CD4-positive, alpha-beta T cell treated with Interleukin-6 for 4 hours (primary cell): Measurements from ENCODE around the gene BAG1.

Experiments
- DNase-seq: peaks from one replicate; pipeline ENCODE4 v3.0.0-alpha.2; 2020; ENCODE audit warnings: mixed read lengths

BAG1 gene

DNA sequence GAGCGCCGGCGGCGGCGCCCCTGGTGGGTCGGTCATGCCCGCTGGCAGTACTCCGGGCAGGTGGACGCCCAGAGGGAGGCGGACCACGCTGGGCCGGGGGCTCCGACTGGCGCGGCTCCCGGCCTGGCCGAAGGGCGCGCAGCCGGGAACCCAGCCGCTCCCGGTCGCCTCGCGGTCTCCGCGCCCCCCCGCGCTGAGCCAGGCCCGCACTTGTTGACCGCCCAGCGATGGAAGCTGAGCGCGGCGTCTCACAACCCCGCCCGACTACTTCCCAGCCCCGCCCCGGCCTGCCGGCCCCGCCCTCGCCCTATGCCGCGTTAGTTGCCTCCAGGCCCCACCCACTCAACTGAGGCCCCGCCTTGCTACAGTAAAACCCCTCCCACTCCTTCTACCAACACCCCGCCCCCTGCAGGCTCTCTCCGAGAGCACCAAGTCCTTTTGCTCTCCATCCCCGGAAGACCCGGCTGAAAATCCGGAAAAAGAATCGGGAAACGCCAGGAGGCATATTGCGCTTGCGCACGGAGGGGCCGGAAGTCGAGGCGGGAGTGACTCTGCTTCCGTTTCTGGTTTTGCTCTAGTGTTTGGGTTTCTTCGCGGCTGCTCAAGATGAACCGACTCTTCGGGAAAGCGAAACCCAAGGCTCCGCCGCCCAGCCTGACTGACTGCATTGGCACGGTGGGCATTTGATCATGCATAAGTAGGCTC lies at the start of gene BAG1, which contains the start of gene CHMP5:
Gene BAG1 (minus strand): TSS at position 236 of the 705 bp plus-strand sequence.
Gene CHMP5 (plus strand): TSS at position 577 of the 705 bp plus-strand sequence. CDS start 30 bp downstream, at position 607.
- peak; percentile 100 for DNase-seq

DNA sequence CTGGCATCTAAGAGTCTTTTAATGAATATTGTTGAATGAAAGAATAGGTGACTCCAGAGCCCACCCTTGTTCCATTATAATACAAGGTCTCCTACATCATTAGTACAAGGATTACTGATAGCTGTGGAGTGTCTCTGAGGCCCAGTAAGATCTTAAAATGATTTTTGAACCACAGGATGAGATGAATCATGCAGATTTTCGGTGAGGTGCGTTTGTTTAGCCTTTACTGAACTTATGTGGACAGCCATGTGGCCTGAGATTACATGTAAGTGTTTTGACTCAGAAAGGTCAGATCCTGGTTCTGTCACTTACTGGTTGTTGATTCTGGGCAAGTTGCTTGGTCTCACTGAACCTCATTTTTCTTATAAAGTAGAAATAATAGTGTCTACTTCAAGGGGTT lies 47.4 kb upstream of the BAG1 start:
- DNase-seq, result no peak

DNA sequence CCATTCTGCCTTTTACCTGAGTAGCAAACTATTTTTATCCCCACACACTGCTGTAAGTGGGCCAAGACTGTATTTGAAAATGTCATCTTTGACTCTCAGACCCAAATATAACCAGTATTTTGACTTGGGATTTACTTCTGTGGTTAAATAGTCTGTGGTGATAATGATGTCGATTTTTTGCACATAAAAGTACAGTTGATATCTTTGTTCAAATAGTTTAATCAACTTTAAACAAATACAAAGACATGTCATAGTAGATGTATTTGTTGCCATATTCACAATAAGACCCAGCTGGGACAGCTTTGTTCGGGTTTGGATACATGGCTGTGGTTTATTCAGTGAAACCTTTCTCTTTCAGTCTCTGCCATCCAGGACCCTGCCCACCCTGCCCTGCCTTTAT lies 46.2 kb upstream of the BAG1 start:
- DNase-seq, result no peak

DNA sequence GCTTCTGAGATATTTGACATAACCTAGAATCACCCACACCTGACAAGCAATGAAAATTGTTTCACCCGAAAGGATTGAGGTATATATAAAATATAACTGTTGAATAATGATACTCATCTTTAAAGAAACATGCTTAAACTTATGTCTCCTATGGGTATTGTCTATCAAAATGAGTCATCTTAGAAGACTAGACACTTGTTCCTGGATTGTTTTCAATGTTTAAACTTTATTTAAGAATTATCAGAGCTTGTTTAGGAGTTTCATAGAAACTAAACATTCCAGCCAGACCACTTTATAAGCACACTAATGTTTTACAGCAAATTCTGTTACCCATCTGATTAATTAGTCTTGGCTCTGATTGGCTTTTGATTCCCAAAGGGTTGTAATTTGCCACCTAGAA lies 45.4 kb upstream of the BAG1 start:
- DNase-seq, result no peak

DNA sequence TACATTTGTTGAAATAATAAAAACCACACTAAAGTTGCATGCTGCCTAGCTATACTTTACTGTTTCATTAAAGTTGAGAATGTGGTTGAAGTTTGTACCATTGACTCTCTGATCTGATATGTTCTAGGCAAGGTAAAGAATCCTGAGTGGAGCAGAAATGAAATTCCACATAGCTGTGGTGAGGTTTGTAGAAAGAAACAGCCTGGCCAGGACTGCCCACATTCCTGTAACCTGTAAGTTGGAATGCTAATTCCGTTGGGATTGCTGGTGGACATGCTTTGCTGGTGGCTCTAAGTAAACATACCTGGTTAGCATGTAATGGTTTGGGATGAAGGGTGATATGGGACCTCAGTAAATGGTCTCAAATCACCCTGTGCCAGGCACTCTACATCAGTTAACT lies 42.6 kb upstream of the BAG1 start:
- DNase-seq, result no peak

DNA sequence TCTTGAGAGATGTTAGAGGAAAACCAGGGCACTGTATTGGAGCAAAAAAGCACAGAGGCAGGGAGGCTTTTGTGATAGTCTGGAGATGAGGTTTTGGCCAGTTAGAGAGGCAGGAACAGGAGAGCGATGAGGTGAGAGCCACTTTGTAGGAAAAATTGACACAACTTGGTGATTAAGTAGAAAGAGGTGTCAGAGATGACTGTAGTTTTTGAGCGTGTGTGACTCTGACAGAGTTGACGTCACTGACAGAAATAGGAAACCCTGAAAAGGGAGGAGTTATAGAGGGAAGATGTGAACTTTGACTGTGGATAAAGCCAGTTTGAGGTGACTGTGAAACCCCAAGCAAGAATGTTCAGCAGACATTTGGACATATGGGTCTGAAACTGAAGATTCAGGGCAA lies 41.5 kb upstream of the BAG1 start:
- no peak for DNase-seq

DNA sequence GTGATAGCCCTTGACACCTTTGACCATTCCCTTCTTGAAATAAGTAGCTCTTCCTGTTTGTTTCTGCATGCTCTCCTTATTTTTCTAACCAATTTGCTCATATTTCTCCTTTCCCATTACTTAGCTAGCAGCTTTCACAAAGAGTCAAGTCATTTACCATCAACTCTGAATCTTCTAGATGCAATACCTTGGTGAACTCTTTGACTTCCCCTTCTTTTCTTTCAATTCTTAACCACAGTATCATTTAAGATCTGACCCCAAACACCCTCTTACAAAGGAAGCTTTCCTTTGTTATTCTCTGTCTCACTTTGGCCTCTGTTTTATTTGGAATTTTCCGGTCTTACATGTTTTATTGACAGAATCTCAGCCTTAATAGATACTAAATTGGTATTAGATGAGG lies 39.9 kb upstream of the BAG1 start:
- no peak for DNase-seq

DNA sequence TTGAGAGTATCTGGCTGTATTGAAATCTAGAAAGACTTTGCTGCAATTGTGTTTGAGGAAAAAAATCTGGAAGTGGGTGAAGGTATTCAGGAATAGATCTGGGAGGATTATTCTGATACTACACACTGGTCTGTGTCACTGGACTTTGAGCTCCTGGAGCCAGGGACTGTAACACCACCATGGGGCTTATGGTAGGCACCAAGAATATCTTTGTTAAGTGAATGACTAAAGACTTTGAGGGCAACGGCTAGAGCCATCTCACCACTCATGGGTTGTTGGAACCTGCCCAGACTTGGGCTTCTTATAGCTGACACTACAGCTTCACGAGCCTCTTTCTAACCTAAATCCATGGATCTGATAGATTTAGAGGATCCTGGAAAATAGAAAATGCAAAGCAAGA lies 36.0 kb upstream of the BAG1 start:
- DNase-seq, result no peak

DNA sequence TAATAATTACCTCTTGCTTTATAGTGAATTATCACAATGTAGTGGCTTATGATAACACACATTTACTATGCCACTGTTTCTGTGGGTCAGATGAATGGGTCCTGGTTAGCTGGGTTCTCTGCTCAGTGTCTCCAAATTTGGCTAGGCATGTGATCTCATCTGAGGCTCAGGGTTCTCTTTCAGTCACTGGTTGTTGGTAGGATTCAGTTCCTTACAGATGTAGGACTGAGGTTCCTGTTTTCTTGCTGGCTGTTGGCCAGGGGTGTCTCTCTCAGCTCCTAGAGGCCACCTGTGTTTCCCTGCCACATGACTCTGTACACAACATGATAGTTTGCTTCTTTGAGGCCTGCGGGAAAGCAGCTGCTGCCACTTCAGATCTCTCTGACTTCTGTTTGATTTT lies 32.9 kb upstream of the BAG1 start:
- DNase-seq, result peak; percentile 16

DNA sequence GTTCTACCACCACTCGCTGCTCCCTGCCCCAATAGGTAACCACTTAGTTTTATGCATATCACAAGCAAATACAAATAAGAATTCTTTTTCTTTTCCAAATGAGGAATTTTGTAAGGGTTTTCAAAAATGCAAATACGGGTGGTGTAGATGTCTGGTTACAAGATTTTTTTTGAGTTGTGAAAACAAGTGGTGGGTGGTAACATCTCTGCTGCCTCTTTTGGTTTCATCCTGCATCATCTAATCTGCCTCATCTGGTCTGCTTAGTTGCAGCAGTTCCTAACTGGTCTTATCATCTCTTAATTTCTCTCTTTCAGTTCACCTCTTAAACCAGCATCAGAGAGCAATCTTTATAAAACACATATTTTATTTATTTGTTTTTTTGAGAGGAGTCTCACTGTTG lies 31.1 kb upstream of the BAG1 start:
- DNase-seq, result no peak

DNA sequence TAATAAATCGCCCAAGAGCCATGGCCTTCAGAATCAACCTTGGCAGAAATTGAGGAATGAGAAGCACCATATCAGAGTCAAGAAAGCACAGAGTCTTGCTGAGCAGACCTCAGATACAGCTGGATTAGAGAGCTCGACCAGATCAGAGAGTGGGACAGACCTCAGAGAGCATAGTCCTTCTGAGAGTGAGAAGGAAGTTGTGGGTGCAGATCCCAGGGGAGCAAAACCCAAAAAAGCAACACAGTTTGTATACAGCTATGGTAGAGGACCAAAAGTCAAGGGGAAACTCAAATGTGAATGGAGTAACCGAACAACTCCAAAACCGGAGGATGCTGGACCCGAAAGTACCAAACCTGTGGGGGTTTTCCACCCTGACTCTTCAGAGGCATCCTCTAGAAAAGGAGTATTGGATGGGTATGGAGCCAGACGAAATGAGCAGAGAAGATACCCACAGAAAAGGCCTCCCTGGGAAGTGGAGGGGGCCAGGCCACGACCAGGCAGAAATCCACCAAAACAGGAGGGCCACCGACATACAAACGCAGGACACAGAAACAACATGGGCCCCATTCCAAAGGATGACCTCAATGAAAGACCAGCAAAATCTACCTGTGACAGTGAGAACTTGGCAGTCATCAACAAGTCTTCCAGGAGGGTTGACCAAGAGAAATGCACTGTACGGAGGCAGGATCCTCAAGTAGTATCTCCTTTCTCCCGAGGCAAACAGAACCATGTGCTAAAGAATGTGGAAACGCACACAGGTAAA lies 30.3 kb upstream of the BAG1 start:
- no peak for DNase-seq

DNA sequence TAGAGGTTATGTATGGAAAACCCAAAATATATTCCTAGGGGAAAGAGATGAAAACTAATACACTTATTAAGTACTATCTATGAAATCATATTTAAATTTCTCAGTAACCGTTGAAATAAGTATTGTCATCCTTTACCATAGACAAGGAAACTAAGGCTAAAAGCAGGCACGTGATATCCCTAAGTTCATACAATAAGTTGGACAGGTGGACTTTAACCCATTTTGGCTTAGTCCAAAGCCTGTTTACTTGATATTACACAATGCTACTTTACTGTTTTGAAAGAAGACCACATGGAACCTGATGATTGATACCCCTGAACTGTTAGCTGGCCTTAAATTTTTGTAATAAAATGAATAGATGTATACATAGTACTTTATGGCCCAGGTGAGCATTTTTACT lies 29.3 kb upstream of the BAG1 start:
- no peak for DNase-seq

DNA sequence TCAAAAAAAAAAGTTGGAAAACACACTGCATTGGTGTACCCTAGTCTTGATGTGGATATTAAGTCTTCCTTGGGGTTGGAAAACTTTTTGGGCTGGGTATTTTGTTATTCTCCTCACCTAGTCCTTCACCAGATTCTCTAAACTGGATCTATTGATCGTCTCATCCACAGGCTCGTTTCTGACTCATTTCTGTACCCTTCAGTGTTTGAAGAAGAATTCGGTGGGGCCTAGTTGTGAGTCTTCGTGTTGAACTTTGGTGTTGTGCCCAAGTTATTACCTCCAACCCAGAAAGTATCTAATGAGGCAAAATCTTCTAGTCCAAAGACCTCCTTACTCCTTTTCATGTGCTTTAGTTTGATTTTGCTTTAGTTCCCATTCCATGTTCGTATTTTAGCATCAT lies 27.4 kb upstream of the BAG1 start:
- DNase-seq, result no peak

DNA sequence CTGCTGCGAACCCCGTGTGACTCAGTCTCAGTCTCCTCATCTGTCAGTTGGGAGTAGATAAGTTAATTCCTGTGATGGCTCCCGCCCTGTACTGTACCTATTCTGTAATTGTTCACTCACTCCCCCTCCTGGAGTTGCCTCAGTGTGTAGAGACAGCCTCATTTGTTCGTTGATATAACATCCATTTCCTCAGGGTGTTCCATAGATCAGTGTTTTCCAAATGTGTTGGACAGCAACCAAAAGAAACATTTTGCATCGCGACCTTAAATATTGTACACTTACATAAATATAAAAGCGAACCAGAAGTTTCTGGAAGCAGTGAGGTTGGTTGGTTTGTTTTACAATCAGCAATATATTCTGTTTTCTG lies 26.5 kb upstream of the BAG1 start:
- DNase-seq, result no peak

DNA sequence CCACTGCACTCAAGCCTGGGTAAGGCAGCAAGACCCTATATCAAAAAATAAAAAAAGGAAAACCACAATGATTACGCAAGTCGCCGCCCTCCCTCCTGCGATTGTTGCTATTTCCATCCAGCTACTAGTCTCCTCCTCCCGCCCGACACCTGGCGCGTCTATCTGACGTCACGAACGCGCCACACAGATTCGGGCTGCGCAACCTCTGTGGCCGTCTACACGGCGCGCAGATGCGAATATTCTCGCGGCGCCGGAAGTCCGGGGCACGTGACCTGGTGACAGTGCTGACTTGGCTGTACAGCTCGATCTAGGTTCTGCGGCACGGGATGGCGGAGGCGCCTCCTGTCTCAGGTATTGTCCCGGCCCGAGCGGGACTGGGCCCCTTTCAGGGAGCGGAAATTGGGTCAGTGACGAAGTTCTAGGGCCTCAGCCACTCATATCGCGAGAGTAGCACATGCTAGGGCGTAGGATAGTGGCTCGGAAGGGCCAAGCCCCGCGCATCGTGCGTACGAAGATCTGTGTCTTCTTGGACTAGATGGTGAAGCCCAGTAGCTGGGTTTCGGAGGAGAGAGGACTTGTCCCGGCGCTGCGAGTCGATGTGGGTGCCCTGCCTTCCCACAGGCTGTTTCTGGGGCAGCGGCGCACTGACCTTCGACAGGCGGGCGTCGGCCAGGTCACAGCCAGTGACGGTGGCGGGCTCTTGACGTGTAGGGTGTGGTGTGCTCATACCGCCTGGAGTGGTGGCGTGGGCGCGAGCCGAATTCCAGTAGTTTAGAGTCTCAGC lies 25.9 kb upstream of the BAG1 start, which contains the start of gene NFX1:
Gene NFX1 (plus strand): TSS at position 270 of the 784 bp plus-strand sequence. CDS start 57 bp downstream, at position 327.
- DNase-seq, result peak; percentile 98

DNA sequence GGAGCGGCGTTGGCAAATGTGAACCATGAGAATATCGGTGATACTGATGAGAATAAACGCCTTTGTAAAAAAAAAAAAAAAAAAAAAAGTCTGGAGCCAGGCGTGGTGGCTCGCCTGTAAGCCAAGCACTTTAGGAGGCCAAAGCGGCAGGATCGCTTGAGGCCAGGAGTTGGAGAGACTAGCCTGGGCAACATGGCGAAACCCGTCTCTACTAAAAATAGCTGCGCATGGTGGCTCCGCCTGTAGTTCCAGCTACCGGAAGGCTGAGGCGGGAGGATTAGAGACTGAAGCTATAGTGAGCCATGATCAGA lies 25.4 kb upstream of the BAG1 start:
- DNase-seq, result no peak

DNA sequence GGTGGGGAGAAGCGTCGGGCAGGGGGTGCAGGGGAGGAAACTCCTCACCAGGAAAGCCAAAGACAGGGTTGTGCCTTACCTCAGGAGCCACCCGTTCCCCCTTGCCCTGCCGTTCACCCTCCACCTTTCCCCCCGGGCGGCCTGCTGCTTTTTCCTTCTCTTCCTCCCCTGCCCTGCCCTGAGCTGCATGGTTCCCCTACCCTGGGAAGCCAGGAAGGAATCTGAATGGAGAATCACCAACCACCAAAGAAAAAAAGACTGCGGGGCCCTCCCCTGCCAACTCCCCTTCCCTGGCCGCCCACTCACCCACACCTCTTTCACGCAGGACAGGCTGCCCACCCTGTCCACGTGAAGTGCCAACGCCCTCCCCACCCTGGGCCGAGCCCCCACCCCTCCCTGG lies 25.0 kb upstream of the BAG1 start:
- peak; percentile 21 for DNase-seq

DNA sequence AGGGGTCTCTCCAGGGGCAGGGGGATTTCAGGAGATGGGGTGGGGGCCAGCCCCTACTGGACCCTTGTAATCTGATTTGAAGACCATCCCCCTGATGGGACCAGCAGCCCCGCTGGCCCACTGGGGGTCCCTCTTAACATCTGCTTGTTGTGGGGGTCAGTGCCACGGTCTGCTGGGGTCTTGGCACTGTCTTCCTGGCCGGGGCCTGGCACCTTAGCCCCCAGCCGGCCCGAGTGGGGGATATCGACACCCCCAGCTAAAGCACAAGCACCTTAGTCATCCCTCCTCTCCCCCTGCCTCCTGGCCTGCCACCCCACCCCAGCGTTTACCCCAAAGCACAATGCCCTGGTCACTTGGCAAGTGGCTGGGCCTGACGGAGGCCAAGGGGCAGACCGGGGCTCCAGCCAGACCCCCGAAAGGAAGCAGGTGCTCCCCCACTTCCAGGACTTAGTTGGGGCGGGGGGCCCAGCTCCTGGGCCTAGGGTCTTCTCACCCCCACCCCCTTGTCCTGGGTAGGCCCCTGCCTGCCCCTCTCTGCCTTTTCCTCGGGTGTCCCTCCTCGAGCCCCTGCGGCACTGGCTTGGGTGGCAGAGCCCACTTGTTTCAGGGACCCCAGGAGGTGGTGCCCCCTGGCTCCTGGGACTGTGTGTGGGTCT lies 24.4 kb upstream of the BAG1 start:
- peak; percentile 1 for DNase-seq

DNA sequence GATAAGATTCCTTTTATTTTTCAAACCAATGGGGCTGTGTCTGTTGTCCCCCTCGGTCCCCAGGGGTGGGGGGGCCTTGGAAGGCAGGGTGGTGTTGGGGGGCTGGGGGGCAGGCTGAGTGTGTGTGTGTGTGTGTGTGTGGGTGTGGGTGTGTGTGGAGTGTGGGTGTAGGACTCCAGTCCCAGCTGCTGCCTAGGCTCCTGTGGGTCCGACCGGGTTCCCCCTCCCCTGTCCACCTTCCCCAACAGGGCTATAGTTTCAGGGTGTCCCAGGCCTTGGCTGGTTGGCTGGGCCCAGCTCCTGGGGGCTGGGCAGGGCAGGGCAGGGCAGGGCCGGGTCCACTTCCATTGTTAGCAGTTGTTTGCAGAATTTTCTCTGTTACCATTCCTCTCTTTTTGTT lies 23.7 kb upstream of the BAG1 start:
- no peak for DNase-seq

DNA sequence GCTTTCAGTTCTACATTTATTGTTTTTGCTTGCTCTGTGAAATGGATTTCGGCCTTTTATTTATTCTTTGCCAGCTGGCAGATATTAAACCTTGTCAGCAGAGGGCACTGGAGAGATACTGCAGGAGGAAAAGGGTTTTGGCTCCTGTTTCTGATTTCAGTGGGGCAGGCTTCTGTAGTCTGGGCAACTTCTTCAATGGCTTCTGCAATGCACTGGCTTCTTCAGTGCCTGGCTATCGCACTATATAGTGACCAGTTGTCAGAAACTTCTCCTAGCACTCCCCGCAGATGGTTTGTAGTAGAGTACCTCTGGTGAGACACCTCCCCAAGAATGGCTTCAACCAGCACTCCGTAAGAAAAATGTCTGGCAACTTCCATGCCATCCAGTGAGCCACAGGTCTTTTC lies 22.6 kb upstream of the BAG1 start:
- DNase-seq, result peak; percentile 57

DNA sequence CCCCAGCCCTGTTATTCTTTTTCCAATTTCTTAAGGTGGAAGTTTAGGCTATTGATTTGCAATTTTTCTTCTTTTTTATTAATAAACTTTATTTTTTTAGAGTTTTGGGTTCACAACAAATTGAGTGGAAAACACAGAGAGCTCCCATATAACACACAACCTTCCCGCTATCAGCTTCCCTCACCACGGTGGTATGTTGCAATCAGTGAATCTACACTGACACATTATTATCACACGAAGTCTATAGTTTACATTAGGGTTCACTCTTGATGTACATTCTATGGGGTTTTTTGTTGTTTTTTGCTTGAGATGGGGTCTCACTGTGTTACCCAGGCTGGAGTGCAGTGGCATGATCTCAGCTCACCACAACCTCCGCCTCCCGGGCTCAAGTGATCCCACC lies 21.0 kb upstream of the BAG1 start:
- DNase-seq, result no peak

DNA sequence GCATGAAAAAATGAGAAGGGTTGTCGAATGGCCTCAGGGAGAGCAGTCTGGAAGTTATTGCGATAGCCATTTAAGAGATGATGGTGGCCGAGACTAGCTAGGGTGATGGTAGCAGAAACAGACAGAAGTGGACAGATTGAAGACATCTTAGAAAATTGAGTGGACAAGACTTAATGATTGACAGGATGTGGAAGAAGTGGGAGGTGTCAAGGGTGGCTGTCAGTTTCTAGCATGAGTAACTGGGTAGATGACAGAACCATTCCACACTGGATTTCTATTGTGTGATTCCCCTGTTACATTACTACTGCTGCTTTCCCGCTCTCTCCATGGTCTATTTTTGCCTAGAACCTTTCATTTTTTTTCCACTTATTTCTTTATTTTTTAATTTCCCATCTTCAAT lies 13.0 kb upstream of the BAG1 start:
- no peak for DNase-seq

DNA sequence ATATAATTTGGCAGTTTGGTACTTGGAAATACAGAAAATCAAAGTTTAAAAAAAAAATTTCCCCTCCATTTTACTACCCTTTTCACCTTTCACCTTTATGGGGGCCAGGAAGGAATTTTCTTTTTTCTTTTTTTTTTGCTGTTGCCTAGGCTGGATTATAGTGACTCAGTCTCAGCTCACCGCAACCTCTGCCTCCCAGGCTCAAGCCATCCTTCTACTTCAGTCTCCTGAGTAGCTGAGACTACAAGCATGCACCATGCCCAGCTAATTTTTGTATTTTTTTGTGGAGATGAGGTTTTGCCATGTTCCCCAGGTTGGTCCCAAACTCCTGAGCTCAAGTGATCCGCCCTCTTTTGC lies 9.4 kb upstream of the BAG1 start:
- DNase-seq, result no peak
